ENCODE measurements around the gene MIS18BP1. TPM values are rescaled to one million over a fixed set of nuclear protein-coding genes. Genes with fewer than 3 reads are reported as not detected.
"Not testable (repeated sequence)": the region's sequence is repeated elsewhere in the genome, so short reads cannot be mapped to it uniquely, and the experiment has no call there.

Gene MIS18BP1
- total and polyA plus RNA-seq, 9 of the 15 experiments (the other 6 are each of a cell fraction or from before 2014, with no cell fraction given), result 5.0 to 29.1 (median 19.1) TPM

DNA sequence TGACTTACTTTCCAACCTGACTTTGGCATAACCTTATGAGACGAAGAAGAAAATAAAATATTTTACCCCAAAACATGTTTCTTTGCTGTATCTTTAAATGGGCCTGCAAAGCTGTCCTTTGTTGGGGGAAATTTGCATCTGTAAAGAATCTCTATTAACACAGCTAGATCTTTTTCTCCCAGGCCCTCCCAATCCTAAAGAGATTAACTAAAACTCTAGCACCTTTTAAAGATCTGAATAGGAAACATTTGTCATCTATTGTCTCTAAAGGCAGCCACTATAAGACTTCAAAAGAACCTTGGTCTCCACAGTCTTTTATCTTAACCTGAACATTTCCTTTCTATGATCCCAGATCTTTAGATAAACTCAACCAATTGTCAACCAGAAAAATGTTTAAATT is 41.8 kb upstream of the MIS18BP1 start:
- H3K4me3 ChIP-seq; H3K9ac ChIP-seq (ENCODE audit: insufficient read depth in 1 of 2, low read depth in 2 of 2, low read length in 2 of 2); H3K4me2 ChIP-seq (ENCODE audit: insufficient read depth, low read length); H3K36me3 ChIP-seq (ENCODE audit: control insufficient read depth, insufficient read depth, low read length); CTCF ChIA-PET (ENCODE audit: low intra/inter-chr PET ratio); H3K9me1 ChIP-seq (ENCODE audit: control insufficient read depth, insufficient read depth, low read length); in situ Hi-C loops (cut with MboI); FAIRE-seq; H3K9me3 ChIP-seq (replicated peaks; ENCODE audit: control insufficient read depth, insufficient read depth, low read depth, low read length); POLR2A ChIA-PET; H2AFZ ChIP-seq (ENCODE audit: low read depth, low read length); DNase-seq (ENCODE audit: extremely low read depth in 1 of 4, low spot score in 3 of 4); H4K20me1 ChIP-seq (replicated peaks; ENCODE audit: control insufficient read depth, insufficient read depth, low read length); BruUV-seq (replicated peaks); H3K79me2 ChIP-seq (ENCODE audit: control insufficient read depth, insufficient read depth, low read length); H3K4me1 ChIP-seq (replicated peaks in 1 of 2; ENCODE audit: control insufficient read depth in 2 of 2, insufficient read depth in 2 of 2, low read length in 2 of 2); intact Hi-C loops (cut with micrococcal nuclease); ATAC-seq; H3K27ac ChIP-seq (ENCODE audit: extremely low read depth, low read depth, low read length); H3K27me3 ChIP-seq (ENCODE audit: control insufficient read depth in 2 of 2, insufficient read depth in 2 of 2, low read length in 2 of 2): not testable (repeated sequence)
- 0% methylated on average over 1 of the region's 1 CpG for WGBS (ENCODE audit: insufficient coverage, low coverage, missing lambda C conversion rate)

- ChIA-PET POLR2A (no interaction called here), CTCF (ENCODE audit: low intra/inter-chr PET ratio) (no interaction called here)
- Histone ChIP-seq H3K9ac (ENCODE audit: insufficient read depth in 1 of 2, low read depth in 2 of 2, low read length in 2 of 2) (no peak overlapping the region), H4K20me1 (replicated peaks; ENCODE audit: control insufficient read depth, insufficient read depth, low read length) (no peaks in the 10 kb centered on the region), H3K27me3 (ENCODE audit: control insufficient read depth in 2 of 2, insufficient read depth in 2 of 2, low read length in 2 of 2) (no peaks in the 10 kb centered on the region), H3K36me3 (ENCODE audit: control insufficient read depth, insufficient read depth, low read length) (no peaks in the 10 kb centered on the region), H3K79me2 (ENCODE audit: control insufficient read depth, insufficient read depth, low read length) (no peaks in the 10 kb centered on the region), H3K4me1 (replicated peaks in 1 of 2; ENCODE audit: control insufficient read depth in 2 of 2, insufficient read depth in 2 of 2, low read length in 2 of 2) (no peaks in the 10 kb centered on the region), H3K27ac (ENCODE audit: extremely low read depth, low read depth, low read length) (no peak overlapping the region), H3K4me3 (no peak overlapping the region), H3K9me3 (replicated peaks; ENCODE audit: control insufficient read depth, insufficient read depth, low read depth, low read length) (no peaks in the 10 kb centered on the region), H2AFZ (ENCODE audit: low read depth, low read length) (no peak overlapping the region), H3K9me1 (ENCODE audit: control insufficient read depth, insufficient read depth, low read length) (no peaks in the 10 kb centered on the region), H3K4me2 (ENCODE audit: insufficient read depth, low read length) (no peak overlapping the region)
- DNase-seq (ENCODE audit: extremely low read depth in 1 of 4, low spot score in 3 of 4), result no peak
- FAIRE-seq, result no peak
- BruUV-seq (replicated peaks), result no TSS peak
- in situ Hi-C loops (cut with MboI) (no loop called here), intact Hi-C loops (cut with micrococcal nuclease) (no loop called here)
- ATAC-seq, result no peak
- TF ChIP-seq, protein P1, sequence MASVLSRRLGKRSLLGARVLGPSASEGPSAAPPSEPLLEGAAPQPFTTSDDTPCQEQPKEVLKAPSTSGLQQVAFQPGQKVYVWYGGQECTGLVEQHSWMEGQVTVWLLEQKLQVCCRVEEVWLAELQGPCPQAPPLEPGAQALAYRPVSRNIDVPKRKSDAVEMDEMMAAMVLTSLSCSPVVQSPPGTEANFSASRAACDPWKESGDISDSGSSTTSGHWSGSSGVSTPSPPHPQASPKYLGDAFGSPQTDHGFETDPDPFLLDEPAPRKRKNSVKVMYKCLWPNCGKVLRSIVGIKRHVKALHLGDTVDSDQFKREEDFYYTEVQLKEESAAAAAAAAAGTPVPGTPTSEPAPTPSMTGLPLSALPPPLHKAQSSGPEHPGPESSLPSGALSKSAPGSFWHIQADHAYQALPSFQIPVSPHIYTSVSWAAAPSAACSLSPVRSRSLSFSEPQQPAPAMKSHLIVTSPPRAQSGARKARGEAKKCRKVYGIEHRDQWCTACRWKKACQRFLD (CRISPR knock-in tag; IDR thresholded peaks at IDR 0.05), result no peak
- TF ChIP-seq ZNF592 (IDR thresholded peaks at IDR 0.05) (no peak), CBX1 (IDR thresholded peaks at IDR 0.05; ENCODE audit: low read depth) (no peak)
- TF ChIP-seq, protein P2, sequence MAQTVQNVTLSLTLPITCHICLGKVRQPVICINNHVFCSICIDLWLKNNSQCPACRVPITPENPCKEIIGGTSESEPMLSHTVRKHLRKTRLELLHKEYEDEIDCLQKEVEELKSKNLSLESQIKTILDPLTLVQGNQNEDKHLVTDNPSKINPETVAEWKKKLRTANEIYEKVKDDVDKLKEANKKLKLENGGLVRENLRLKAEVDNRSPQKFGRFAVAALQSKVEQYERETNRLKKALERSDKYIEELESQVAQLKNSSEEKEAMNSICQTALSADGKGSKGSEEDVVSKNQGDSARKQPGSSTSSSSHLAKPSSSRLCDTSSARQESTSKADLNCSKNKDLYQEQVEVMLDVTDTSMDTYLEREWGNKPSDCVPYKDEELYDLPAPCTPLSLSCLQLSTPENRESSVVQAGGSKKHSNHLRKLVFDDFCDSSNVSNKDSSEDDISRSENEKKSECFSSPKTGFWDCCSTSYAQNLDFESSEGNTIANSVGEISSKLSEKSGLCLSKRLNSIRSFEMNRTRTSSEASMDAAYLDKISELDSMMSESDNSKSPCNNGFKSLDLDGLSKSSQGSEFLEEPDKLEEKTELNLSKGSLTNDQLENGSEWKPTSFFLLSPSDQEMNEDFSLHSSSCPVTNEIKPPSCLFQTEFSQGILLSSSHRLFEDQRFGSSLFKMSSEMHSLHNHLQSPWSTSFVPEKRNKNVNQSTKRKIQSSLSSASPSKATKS (CRISPR knock-in tag; IDR thresholded peaks at IDR 0.05), result no peak
Measured at GRCh38 chr14:45290547-45290946, 37.5 kb upstream of the MIS18BP1 start.

All from K562 (cell line).